NOMO-1 (cell line): ENCODE results near the gene CHST15.

ENCODE experiments used
- DNase-seq, 2 experiments: peaks; one replicate each; lab custom pipeline; 2025; ENCODE audit not compliant: unreplicated experiment in 2 of 2; lab: John Stamatoyannopoulos, UW

CHST15 gene

GRCh38 chr10:124016804-124017375 lies 76.5 kb downstream of the CHST15 start:
- no peak for DNase-seq

- no peak for DNase-seq
Measured at GRCh38 chr10:124015991-124016390, 77.4 kb downstream of the CHST15 start.

- no peak for DNase-seq
Measured at GRCh38 chr10:124014416-124015154, 78.8 kb downstream of the CHST15 start.

- DNase-seq = no peak
Measured at GRCh38 chr10:124013916-124014315, 79.5 kb downstream of the CHST15 start.

GRCh38 chr10:124012991-124013390 lies 80.4 kb downstream of the CHST15 start:
- DNase-seq = no peak

GRCh38 chr10:124012583-124012982 lies 80.8 kb downstream of the CHST15 start:
- no peak for DNase-seq

GRCh38 chr10:124012066-124012465 lies 81.3 kb downstream of the CHST15 start:
- no peak for DNase-seq

- DNase-seq = no peak
Measured at GRCh38 chr10:124011464-124011863, 81.9 kb downstream of the CHST15 start.

- DNase-seq = no peak
Measured at GRCh38 chr10:124010563-124011131, 82.8 kb downstream of the CHST15 start.

GRCh38 chr10:124010024-124010423 lies 83.4 kb downstream of the CHST15 start:
- DNase-seq = no peak

GRCh38 chr10:124009231-124010015 lies 84.0 kb downstream of the CHST15 start:
- no peak for DNase-seq

- DNase-seq = no peak
Measured at GRCh38 chr10:124008681-124009080, 84.7 kb downstream of the CHST15 start.

- no peak for DNase-seq
Measured at GRCh38 chr10:124008187-124008586, 85.2 kb downstream of the CHST15 start.

- DNase-seq = no peak
Measured at GRCh38 chr10:124007773-124008145, 85.6 kb downstream of the CHST15 start.

GRCh38 chr10:124007102-124007772 lies 86.2 kb downstream of the CHST15 start:
- DNase-seq = no peak

- DNase-seq = no peak
Measured at GRCh38 chr10:124006526-124006925, 86.9 kb downstream of the CHST15 start.

- no peak for DNase-seq
Measured at GRCh38 chr10:124005991-124006392, 87.4 kb downstream of the CHST15 start.

GRCh38 chr10:124005091-124005490 lies 88.3 kb downstream of the CHST15 start:
- DNase-seq = no peak

- no peak for DNase-seq
Measured at GRCh38 chr10:124004663-124005004, 88.8 kb downstream of the CHST15 start.

- DNase-seq = no peak
Measured at GRCh38 chr10:124003871-124004662, 89.3 kb downstream of the CHST15 start.
